Epithelial cell of esophagus (primary cell): Measurements from ENCODE around the gene SEMA7A.

Experiments used
- DNase-seq: peaks from one replicate; pipeline ENCODE4 v3.0.0; 2010; ENCODE audit warnings: low read depth
- H3K4me3 ChIP-seq: 2 replicates; pipeline ENCODE4 v1.5.1; 2011; ENCODE audit warnings: mild to moderate bottlenecking, low read length, control low read depth
- TF ChIP-seq, protein P1 (sequence below): IDR thresholded peaks from 2 replicates; pipeline ENCODE4 v1.5.1; 2011; ENCODE audit warnings: low read depth, mild to moderate bottlenecking, low read length, control low read depth, inconsistent platforms; ENCODE audit not compliant: insufficient read depth; ENCODE audit errors: missing control alignments

SEMA7A gene

DNA sequence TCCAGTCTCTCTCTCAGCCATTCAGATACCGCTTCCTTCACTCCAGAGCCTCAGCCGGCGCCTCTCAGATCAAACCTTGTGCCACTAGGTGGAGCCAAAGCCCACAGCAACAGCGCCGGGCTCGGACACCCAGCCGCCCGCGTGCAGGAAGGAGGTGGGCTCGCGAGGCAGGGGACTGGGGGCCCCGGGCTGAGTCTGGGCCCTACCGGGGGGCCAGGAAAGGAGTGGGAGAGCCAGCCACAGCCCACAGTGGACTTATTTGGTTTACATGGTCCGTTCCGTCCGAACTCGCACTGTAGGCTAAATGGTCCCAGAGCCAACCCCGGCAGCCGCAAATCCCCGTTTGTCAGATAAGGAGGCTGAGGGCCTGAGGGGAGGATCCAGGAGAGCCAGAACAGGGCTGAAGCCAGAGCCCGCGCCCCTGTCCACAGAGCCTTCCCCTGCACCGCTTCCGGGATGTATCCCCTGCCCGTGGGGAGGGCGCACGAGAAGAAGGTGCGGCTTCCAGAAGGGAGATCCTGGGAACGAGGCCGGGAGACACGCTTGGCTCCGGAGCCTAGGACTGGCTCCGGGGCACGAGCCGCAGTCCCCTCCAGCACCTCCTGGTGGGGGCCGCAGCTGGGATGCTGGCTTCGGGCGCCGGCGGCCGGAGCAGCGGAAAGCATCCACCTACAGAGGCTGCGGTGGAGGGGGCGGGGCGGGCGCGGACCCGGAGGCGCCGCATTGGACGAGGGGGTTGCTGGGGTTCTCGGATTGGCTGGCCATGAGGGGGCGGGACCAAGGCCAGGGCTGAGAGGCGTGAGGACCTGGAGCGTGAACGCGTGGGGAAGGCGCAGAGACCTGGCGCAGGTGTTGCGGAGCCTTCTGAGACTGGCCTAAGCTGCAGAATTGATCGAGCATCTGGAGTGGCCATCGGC is 59.8 kb downstream of the SEMA7A start:
- peak overlapping the region; percentile 68 for H3K4me3 ChIP-seq
- TF ChIP-seq, protein P1, sequence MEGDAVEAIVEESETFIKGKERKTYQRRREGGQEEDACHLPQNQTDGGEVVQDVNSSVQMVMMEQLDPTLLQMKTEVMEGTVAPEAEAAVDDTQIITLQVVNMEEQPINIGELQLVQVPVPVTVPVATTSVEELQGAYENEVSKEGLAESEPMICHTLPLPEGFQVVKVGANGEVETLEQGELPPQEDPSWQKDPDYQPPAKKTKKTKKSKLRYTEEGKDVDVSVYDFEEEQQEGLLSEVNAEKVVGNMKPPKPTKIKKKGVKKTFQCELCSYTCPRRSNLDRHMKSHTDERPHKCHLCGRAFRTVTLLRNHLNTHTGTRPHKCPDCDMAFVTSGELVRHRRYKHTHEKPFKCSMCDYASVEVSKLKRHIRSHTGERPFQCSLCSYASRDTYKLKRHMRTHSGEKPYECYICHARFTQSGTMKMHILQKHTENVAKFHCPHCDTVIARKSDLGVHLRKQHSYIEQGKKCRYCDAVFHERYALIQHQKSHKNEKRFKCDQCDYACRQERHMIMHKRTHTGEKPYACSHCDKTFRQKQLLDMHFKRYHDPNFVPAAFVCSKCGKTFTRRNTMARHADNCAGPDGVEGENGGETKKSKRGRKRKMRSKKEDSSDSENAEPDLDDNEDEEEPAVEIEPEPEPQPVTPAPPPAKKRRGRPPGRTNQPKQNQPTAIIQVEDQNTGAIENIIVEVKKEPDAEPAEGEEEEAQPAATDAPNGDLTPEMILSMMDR: peak; percentile 82

DNA sequence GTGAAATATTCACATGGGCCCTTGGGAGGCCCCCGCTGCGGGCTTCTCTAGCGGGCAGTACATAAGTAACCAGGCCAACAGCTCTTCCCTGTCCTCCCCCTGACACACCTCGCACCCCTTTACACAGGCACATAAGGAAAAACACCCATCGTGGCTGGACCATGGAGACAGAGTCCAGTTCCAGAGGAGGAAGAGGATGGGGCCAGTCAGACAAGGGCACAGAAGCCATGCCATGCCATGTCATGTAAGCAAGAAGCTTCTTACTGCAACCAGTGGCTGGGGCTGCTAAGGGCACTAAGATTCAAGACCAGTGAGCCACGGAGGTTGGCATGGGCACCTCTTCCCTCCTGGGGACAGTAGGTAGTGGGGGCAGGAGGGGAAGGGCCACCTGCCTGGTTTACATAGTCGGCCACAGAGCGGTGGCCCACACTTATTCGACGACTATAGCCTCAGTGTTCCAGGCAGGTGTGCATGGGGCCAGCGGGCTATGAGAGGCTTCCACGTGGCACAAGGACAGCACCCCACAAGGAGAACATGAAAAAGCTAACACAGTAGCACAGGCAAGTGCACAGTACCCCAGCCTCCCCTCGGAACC is 60.6 kb downstream of the SEMA7A start:
- no peak for DNase-seq
- H3K4me3 ChIP-seq: no peak overlapping the region
- TF ChIP-seq, protein P1: no peak

More for the DNA sequence above, 59.8 kb downstream of the SEMA7A start:
- peak; percentile 96 for DNase-seq

- DNase-seq: no peak
- TF ChIP-seq, protein P1: no peak
- H3K4me3 ChIP-seq: no peak overlapping the region
These were observed 63.3 kb downstream of the SEMA7A start for GRCh38 chr15:74370471-74370870.

- TF ChIP-seq, protein P1: no peak
- H3K4me3 ChIP-seq: no peak overlapping the region
- DNase-seq: no peak
These were observed 64.0 kb downstream of the SEMA7A start for GRCh38 chr15:74369756-74370155.

DNA sequence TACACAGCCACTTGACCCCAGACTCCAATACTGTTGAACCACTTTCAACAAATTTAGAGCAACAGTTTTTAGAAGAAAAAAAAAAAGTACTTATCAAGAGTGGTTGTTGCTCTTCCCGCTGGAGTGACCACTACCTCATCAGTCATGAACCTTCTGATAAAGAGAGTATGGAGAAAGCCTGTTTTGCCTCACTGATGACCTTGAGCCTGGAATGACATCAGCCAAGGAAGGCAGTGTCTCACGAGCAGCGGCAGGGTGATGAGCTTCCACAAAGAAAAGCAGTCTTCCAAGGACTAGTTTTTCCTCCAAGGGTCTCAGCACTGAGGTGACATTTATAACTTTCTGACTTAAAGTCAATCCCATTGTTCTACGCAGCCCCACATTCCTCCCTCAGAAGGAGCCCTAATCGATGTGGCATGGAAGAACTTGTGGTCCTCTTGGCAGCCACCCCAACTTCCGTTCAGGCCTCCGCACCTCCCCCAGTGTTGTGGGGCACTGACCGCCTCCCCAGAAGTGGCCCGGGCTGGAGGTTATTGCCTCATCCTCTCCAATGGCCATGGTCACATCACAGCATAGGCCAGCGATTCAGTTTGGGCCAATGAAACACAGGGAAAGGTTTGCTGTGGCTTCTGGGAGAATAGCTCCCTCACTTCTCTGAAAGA is 64.5 kb downstream of the SEMA7A start:
- DNase-seq: no peak

GRCh38 chr15:74368121-74368520 is 65.6 kb downstream of the SEMA7A start:
- H3K4me3 ChIP-seq: no peak overlapping the region
- TF ChIP-seq, protein P1: no peak

More for the DNA sequence above, 64.5 kb downstream of the SEMA7A start:
- TF ChIP-seq, protein P1: no peak
- no peak overlapping the region for H3K4me3 ChIP-seq

More at GRCh38 chr15:74368121-74368520, 65.6 kb downstream of the SEMA7A start:
- no peak for DNase-seq
